ENCODE data around the gene EDIL3.
"Not testable (repeated sequence)": the region's sequence is repeated elsewhere in the genome, so short reads cannot be mapped to it uniquely, and the experiment has no call there.

EDIL3 gene

DNA sequence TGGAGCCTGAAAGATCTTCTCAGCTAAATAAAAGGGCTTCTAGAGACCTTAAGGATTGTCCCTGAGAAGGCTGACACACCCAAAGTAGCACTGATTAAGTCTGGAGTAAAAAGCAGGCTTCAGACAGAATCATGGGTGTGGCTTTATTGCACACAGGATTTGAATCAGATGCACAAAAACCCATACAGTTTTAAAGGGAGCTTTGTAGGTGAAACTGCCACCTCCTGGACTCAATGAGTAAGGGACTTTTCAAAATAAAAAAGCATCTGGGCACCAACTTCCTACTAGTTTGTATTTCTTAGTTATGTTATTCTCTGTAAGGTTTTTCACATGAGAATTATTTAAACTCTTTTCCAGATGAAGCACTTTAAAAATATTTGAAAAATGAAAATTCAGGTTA is 129.4 kb downstream of the EDIL3 start:
- DNase-seq = no peak

DNA sequence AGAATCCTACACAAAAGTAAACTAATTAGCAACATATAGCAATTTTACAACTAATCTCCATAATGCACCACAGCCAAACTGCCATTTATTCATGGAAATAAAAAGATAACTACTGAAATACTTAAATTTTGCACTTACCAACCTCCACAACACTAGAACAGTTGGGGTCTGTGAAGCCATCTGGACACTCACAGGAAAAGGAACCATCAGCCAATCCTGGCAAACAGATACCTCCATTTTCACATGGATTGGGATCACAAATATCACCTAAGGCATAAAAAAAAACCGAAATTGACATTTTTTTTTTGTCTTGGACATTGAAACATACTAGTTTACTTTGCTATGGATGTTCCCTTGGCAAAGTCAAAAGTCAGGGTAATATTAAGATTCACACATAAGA is 130.7 kb downstream of the EDIL3 start:
- no peak for DNase-seq

DNA sequence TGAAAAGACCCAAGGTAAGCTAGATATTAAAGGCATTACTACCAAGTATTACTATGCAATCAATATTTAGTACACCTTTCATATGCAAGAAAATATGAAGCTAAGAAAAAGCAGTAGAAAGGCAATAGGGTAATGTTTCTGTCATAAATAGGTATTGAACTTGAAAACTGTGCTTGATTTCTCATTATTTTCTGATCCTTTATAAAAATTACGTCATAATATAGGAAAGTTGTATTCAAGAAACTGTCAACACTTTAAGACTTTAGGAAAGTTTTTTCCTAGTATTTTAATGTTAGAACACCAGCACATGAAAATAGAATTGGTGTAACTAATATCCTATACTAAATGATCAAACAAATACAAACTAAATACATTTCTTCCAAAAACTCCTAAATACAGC is 133.2 kb downstream of the EDIL3 start:
- no peak for DNase-seq

DNA sequence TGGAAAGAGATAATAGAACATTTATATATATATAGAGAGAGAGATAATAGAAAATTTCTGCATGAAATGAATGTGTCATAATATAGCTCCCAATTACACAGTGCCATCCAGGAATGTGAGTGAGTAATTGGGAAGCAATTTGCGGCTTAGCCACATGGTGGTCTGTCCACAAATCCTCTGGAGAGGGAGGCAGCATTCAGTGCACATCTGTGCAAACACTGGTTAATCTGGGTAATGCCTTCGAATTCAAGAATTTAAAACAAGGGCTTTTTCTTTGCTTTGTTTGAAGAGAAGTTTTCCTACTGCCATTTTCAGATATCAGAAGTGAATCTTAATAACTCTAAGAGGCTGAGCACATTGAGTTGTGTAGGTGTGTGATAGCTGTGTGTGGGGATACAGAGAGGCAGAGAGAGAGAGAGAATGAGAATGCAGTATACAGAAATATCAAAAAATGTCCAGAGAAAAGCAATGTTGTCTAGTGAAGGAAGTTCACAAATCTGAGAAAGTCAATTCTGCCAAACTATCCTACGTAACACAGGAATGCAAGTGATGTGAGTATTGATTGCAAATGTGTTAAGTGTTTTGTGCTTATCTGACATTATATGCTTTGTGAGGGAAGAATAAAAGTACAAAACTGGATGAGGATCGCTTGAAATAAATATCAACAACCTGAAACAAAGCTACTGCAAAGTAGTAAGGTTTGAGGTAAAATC is 134.6 kb downstream of the EDIL3 start:
- no peak for DNase-seq

DNA sequence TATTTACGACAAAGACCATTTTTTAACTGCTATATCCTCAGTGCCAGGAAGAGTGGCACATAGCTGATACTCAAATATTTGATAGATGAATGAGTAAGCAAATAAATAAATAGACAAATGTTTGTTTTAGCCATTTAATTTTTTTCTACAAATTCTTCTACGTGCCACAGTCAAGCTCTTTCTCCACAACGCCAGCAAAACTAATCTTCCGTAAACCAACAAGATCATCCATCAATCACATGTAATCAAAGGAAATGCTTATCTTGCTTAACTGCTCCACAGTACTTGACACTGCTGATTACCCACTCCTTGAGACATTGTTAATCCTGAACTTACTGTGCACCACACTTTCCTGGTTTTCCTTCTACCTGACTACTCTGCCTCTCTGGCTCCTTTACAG is 136.7 kb downstream of the EDIL3 start:
- DNase-seq = no peak

DNA sequence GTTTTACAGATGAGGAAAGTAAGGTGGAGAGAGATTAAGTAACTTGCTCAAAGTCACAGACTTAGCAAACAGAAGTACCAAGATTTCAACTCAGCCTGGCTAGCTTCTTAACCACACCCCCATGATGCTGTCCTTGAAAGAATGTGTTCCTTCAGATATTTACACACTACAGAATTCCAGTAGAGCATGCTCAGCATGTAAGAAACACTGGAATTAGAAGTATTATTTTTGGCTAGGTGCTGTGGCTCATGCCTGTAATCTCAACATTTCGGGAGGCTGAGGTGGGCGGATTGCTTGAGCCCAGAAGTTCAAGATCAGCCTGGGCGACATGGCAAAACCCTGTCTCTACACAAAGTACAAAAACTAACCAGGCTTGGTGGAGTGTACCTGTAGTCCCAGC is 142.4 kb downstream of the EDIL3 start:
- DNase-seq = no peak

DNA sequence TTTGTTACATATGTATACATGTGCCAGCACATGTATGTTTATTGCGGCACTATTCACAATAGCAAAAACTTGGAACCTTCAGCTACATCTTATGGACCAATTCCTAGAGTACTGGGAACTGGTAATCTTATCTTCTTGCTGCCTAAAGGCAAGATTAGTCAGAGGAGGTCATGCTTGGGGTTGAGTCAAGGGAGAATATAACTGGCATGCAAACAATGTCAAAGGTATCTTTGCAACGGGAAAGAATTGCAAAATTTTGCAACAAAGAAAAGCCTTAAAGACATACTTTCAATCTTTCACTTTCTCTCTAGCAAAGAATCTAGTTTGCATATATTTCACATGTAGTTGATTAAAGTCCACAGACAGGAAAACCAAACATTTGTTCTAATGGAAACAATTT is 145.2 kb downstream of the EDIL3 start:
- no peak for DNase-seq

DNA sequence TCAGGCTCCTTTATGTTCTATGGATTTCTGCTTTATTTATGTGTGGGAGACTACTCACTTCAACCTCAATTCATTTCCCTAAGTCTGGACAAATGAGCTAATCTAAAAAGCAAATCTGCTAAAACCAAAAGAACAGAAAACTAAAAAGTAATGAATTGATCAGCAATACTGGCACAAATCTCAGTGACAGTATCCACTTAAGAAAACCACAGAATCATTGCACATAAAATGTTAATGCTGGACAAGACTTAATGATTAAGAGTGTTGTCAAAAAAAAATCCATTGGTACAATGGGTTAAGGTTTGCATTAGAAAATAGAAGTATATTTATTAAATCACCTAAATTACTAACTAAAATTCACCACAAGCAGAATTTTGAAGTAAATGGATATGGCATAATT is 147.6 kb downstream of the EDIL3 start:
- DNase-seq = no peak

DNA sequence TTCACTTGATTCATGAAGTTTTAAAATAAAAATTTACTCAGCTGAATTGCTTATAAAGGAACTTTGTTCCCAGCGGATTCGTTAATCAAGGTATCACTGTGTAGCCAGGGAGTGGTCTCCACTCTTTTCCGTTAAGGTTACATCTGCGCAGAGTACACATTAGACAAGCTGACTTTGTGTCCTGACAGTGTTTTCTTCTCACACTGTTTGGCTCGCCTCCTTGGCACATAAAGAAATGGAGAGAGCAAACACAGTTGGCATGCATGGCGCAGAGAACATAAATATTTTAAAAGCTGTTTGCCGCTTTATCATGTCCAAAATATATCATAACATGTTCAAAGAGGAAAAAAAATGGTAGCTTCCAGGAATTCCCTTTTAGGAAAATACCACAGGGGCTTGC is 153.2 kb downstream of the EDIL3 start:
- DNase-seq = no peak

DNA sequence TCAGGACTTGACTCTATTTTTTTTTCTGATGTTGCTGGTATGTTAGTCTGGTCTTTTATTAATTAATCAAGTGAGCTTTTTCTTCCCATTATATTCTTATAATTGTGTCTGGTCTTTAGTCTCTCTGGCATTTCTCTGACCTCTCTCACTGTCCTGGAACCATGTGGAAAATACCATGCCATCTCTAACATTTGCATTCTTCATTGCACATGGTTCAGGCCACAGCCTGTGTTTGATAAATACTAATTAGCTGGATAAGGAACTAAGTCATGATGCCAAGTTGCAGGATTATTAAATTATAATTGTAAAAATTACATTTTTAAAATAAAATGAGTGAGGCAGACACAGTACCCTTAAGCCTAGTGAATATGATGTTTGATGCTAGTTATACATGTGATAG is 155.6 kb downstream of the EDIL3 start:
- no peak for DNase-seq

DNA sequence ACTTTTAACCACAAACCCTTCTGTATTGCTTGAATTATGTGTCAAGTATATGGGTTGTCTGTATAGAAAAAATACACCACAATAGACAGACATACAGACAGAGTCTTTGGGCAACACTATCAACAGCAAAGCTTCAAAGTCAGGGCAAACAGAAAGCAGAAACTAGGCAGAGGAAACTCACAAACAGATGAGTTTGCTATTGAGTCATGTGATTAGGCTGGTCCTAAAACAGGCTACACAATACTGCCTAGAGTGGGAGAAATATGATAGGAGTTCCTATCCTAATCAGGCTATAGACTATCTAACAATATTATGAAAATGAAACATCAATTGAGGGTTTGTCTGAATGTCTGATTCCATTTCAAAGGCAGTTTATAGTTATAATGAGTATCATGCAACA is 156.4 kb downstream of the EDIL3 start:
- DNase-seq = no peak

DNA sequence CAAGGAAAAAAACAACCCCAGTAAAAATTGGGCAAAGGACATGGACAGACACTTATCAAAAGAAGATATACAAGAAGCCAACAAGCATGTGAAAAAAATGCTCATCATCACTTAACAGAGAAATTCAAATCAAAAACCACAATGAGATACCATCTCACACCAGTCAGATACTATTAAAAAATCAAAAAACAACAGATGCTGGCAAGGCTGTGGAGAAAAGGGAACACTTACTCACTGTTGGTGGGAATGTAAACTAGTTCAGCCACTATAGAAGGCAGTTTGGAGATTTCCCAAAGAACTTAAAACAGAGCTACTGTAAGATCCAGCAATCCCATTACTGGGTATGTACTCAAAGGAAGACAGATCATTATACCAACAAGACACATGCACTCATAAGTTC is 157.4 kb downstream of the EDIL3 start:
- no peak for DNase-seq

DNA sequence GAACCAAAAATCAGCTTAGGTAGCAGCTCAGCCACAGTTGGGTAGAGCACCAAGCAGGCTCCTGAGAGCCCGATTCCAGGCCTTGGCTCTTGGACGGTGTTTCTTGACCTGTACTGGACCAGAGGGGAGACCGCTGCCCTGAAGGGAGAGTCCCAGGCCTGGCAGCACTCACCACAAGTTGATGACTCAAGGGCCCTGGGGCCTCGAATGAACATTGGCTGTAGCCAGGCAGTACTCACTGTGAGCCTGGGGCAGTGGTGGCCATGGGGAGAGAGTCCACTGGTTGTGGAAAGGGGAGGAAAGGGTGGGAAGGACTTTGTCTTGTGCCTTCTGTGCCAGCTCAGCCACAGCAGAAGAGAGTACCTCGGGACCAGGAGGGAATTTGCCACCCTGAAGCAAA is 166.1 kb downstream of the EDIL3 start:
- no peak for DNase-seq

DNA sequence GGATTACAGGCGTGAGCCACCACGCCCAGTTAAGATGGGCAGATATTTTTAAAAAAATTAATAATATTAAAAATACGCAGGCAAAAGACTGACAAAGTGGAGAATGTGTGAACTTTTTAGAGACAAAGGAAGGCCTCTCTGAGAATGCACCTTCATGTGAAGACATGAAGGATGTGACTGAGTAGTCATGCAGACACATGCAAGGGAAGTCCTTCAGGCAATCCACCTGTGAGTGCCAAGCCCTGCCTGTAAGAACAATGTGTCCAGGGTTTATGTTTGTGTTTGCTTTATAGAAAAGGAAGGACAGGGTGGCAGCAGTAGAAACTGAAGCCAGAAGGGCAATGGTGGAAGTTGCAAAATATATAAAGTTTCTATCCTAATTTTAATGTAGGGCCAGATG is 169.2 kb downstream of the EDIL3 start:
- no peak for DNase-seq

DNA sequence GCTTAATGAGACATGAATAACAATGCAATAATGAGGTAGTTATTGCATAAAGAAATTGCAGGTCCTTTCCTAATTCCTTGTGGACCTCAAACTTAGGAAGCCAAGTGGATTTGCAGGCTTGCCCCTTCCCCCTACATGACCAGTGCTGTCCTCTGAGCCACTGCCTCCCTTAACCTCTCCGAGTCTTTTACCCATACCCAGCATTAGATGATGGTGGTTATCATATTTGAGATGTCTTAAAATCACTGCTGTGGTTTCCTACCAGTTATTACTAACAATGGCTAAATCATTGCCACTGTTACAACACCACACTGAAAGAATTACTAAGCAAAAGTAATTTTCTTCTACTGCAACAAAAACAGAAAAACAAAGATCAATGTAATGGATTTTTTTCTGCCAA is 170.8 kb downstream of the EDIL3 start:
- no peak for DNase-seq

DNA sequence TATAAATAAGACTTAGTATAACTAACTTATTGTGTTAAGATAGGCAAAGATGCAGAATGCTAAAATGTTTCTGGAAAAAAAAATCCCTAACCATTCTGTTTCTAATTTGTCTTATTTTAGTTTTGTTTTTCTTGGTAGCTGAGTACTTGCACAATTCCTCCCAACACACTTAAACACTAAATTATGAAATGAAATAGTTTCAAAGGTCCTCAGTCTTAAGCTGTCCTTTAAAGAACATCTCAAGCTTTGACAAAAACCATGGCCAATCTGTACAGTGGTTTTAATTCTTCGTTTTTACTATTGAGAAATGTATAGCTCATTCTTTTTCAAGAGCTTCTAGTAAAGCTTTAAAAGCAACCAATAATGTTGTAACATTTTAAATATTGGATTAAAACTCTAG is 171.5 kb downstream of the EDIL3 start:
- no peak for DNase-seq

DNA sequence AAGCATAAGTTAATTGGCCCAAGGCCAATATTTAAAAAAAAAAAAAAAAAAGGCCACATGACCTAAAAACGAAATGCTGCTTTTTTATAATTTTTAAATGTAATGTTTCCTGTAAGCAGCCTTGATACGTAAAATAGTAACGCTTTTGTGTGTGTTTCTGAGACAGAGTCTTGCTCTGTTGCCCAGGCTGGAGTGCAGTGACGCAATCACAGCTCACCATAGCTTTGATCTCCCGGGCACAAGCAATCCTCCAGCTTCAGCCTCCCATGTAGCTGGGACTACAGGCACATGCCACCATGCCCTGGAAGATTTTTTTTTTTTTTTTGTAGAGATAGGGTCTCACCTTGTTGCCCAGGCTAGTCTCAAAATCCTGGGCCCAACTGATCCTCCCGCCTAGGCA is 179.9 kb downstream of the EDIL3 start:
- DNase-seq = no peak

DNA sequence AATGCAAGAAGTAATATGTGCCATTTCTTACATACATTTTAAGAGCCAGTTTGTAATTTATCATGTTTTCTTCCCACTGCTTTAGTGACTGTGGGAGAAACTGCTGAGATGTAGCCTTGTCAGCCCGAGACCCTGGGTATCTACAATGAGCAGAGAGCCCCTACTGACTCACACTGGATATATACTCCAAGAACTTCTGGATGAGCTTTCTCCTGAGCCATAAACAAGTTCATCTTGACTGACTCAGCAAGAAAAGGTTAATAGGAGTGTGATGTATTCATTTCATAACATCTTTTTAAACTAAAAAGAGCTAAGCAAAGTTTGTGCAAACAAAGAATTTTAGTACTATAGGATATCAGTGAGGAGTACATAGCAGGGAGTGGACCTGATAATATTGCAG is 182.5 kb downstream of the EDIL3 start:
- DNase-seq = no peak

DNA sequence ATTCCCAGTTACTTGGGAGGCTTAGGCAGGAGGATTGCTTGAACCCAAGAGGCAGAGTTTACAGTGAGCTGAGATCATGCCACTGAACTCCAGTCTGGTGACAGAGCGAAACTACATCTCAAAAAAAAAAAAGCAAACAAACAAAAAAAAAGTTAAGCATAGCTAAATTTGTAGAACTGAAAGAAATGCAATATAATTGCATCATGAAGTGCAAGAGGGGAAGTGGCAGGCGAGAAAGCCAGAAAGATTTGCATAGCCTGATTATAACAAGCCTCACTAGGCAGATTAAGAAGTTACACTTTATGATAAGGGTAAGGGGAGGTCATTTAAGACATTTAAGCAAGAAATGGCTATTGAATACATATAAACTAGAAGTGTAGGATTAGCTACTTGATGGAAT is 187.1 kb downstream of the EDIL3 start:
- no peak for DNase-seq

DNA sequence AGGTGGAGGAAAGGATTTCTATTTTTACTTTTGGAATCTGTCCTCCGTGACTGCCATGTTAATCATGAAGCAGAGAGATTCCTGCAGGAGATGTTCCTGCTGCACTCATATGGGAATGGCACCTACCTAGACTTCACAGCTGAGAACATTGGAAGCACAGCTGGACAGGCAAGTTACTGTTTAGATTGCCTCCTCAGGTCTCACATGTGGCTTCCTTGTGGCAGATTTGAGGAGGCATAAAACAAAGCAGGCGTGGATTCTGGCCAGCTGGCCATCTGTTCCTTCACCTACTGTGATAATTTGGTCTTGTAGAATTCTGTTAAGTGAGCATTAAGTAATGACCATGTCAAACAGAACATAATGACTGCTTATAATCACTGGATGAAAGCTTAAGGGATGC is 193.4 kb downstream of the EDIL3 start:
- no peak for DNase-seq

DNA sequence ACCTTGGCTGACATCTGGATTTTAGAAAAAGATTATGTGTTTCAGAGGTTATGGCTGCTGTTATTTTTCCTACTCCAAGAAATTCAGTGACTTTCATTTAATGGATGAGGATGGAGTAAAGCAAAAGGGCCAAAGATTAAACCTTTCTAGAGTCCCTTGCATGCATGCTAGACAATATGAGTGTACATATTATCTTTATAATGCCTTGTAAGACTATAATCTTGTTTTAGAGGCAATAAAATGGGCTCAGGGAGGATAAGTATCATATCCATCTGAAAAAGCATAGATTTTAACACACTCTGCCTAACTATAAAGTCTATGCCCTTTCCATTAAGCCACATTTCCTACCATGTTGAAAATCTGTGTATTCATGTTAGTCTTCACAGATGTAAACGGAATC is 199.8 kb downstream of the EDIL3 start:
- DNase-seq = no peak

DNA sequence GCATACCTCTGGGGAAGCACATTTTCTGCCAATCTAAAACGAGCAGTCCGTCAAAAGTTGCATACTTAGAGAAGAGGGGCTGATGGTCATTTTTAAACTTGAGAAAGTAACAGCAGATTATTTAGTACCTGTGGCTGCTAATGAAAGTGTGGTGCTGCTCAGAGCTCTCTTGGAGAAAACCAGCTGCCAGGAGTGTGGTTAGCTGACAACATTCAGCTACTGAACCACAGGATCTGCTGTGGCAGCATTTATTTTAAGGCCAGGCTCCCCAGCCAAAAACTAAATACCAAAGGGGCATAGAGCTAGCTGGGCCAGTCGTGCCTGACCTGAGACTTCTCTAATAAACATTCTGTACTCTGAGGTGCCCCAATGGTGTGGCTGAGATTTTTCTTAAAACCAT is 203.6 kb downstream of the EDIL3 start:
- no peak for DNase-seq

DNA sequence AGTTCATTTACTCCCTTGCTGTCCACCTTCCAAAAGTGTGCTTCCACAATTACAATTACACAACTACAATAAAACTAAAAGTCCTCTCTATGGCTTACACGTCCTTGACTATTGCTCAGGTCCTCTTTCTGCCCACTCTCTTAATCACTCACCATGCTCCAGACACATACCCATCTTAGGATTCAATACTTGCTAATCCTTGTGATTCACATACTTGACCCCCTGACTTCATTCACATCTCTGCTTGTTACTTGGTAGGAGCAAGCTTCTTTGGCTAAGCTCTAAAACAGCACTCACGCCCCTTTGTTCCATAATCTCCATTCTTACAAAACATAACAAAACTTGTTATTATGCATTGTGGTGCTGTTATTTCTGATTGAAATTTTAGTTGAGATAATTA is 215.8 kb downstream of the EDIL3 start:
- DNase-seq = no peak

DNA sequence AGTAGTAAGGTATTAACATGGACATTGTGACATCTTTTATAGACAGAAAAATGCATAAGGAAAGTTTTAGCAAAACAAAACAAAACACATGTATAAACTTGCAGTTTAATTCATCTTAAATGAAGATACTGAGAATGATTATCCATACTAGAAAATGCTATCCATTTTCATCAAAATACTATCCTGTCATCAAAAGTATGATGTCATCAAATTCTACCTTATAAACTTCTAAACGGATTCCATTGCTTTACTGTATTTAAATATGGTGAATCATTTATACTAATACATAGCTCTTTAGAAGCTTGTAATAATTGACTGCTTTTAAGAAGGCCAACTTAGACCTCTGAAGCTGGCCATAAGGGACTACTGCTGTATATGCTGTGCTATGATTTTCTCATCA is 221.0 kb downstream of the EDIL3 start:
- no peak for DNase-seq

DNA sequence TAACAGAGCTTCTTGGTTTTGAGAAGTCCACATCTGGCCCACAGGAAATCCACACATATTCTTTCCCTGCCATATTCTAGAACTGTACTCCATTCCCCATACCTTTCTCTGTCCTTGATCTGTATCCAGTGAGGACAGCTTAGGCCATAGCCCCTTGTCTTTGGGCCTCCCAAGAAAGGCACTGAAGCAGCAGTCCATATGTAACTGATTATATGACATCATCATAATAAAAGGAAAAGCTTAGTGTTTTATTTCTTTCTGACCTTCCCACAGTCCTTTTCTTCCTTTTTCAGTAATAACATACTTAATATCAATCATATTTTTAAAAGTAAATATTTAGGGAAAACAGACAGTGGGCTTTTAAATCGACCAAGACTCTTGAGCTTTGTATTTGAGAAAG is 222.0 kb downstream of the EDIL3 start:
- DNase-seq = no peak

DNA sequence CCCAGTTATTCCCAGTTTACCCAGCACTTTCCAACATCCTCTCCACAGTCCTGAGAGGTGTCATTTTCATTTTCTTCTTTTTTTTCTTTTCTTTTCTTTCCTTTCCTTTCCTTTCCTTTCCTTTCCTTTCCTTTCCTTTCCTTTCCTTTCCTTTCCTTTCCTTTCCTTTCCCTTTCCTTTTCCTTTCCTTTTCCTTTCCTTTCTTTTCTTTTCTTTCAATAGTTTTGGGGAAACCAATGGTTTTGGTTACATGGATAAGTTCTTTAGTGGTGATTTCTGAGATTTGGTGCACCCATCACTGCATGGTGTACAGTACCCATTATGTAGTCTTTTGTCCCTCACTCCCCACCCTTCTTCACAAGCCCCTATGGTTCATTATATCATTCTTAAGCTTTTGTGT is 224.0 kb downstream of the EDIL3 start:
- not testable (repeated sequence) for DNase-seq

Measured in activated effector memory CD4-positive, alpha-beta T cell treated with Interleukin-2 at 50 U/mL for 16 hours (primary cell).